DOHH2 (cell line): ENCODE results near the gene CMSS1.

Experiments
- H3F3A ChIP-seq: fragments of 200-600 bp; sonication (generic), shearing (Covaris generic); 2 replicates; pipeline ENCODE4 v1.6.0; 2016; ENCODE audit warnings: antibody characterized with exemption, mild to moderate bottlenecking; ENCODE audit not compliant: control insufficient read depth, insufficient read depth
- H3K27ac ChIP-seq: fragments of 200-600 bp; sonication (generic); 2 replicates; pipeline ENCODE4 v1.5.1; 2014; ENCODE audit warnings: low read depth, mild to moderate bottlenecking, low read length, moderate library complexity
- H3K27me3 ChIP-seq: fragments of 200-600 bp; sonication (generic); 2 replicates; pipeline ENCODE4 v1.6.1; 2014; ENCODE audit warnings: mild to moderate bottlenecking, low read length, mixed read lengths; ENCODE audit not compliant: control insufficient read depth
- H3K36me3 ChIP-seq: fragments of 200-600 bp; sonication (generic); 2 replicates; pipeline ENCODE4 v1.6.1; 2014; ENCODE audit warnings: mild to moderate bottlenecking, low read length, moderate library complexity, mixed read lengths; ENCODE audit not compliant: control insufficient read depth
- H3K4me1 ChIP-seq: fragments of 200-600 bp; sonication (generic); 2 replicates; pipeline ENCODE4 v1.6.1; 2014; ENCODE audit warnings: mild to moderate bottlenecking, low read length, mixed read lengths; ENCODE audit not compliant: control insufficient read depth
- H3K4me2 ChIP-seq: fragments of 200-600 bp; sonication (generic); 2 replicates; pipeline ENCODE4 v1.6.0; 2014; ENCODE audit warnings: mild to moderate bottlenecking, low read length, moderate library complexity
- H3K4me3 ChIP-seq: fragments of 200-600 bp; sonication (generic); 2 replicates; pipeline ENCODE4 v1.5.1; 2014; ENCODE audit warnings: mild to moderate bottlenecking, low read length, mixed read lengths
- H3K79me2 ChIP-seq: fragments of 200-600 bp; sonication (generic); 2 replicates; pipeline ENCODE4 v1.6.1; 2014; ENCODE audit warnings: mild to moderate bottlenecking, low read length, mixed read lengths; ENCODE audit not compliant: control insufficient read depth
- H3K9me2 ChIP-seq: fragments of 200-600 bp; sonication (generic); replicated peaks from 2 replicates; pipeline ENCODE4 v1.6.1; 2014; ENCODE audit warnings: mild to moderate bottlenecking, low read length, mixed read lengths; ENCODE audit not compliant: control insufficient read depth
- H3K9me3 ChIP-seq: fragments of 200-600 bp; sonication (generic); 2 replicates; pipeline ENCODE4 v1.6.1; 2014; ENCODE audit warnings: antibody characterized with exemption, low read length, mixed read lengths; ENCODE audit not compliant: control insufficient read depth, insufficient read depth
- H4K20me1 ChIP-seq: fragments of 200-600 bp; sonication (generic); 2 replicates; pipeline ENCODE4 v1.6.0; 2014; ENCODE audit warnings: low read depth, mild to moderate bottlenecking, antibody characterized with exemption, low read length, moderate library complexity; ENCODE audit not compliant: control insufficient read depth, insufficient read depth
- CTCF ChIP-seq: fragments of 200-600 bp; sonication (generic); IDR thresholded peaks from one replicate; pipeline ENCODE4 v1.5.1; 2014; ENCODE audit warnings: antibody characterized with exemption, mild to moderate bottlenecking, low read depth, low read length; ENCODE audit not compliant: poor library complexity, severe bottlenecking
- EZH2phosphoT487 ChIP-seq: fragments of 200-600 bp; sonication (generic); IDR thresholded peaks from 2 replicates; pipeline ENCODE4 v1.6.1; 2017; ENCODE audit warnings: borderline replicate concordance, mild to moderate bottlenecking, antibody characterized with exemption, low read length, moderate library complexity, mixed read lengths

The CMSS1 gene

DNA sequence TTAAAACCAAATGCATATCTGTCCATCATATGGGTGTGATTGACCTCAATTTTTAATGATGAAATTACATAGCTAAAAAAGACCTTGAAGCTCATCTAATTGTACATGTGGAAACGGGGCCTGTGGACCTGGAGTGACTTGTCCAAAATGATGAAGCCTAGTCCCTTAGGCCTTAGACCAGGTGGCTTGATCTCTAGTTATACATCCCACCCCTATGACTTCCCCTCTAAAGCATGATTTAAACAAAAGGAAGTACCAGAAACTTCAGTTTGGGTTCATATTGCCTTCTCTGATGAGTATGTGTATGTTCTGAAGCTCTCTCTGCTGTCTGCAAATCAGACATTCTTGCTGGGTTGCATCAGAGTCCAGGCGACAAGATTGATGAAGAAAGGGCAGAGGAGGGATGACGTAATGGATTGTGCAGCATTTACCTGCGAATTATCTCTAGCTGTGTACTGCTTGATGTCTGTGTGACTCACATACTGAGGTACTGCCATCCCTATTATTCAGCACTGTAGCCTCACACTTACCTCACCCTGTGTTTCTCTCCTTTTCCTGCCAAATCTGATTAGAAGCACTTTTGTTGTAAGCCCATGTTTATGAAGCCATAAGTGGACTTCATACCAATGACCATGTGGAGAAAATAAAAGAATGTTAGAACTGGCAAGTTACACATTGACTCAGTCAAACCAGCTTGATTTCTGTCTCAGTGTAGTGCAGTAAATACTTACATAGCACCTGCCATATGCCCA is 185.1 kb downstream of the CMSS1 start:
- H3K27ac ChIP-seq = no peak overlapping the region
- no peaks in the 10 kb centered on the region for H3F3A ChIP-seq
- peaks cover 8% of the 10 kb centered on the region; the same call in 1 of the 2 replicates for H3K79me2 ChIP-seq
- no peaks in the 10 kb centered on the region for H3K9me3 ChIP-seq
- H3K4me3 ChIP-seq = no peak overlapping the region
- no peak overlapping the region for H3K4me2 ChIP-seq
- no peaks in the 10 kb centered on the region for H3K4me1 ChIP-seq
- no peaks in the 10 kb centered on the region for H3K27me3 ChIP-seq
- H3K9me2 ChIP-seq = no peaks in the 10 kb centered on the region
- TF ChIP-seq CTCF (no peak), EZH2phosphoT487 (no peak)
- H4K20me1 ChIP-seq = 0 out of 2 replicates have a peak, but pooled peaks cover 3% of the 10 kb centered on the region
- H3K36me3 ChIP-seq = no peaks in the 10 kb centered on the region

GRCh38 chr3:100003609-100004503 is 186.2 kb downstream of the CMSS1 start:
- TF ChIP-seq EZH2phosphoT487 = no peak
- TF ChIP-seq CTCF = no peak
- no peaks in the 10 kb centered on the region for H3K27me3 ChIP-seq
- H3K79me2 ChIP-seq = peaks cover 8% of the 10 kb centered on the region; the same call in 1 of the 2 replicates
- H4K20me1 ChIP-seq = 0 out of 2 replicates have a peak, but pooled peaks cover 3% of the 10 kb centered on the region
- no peaks in the 10 kb centered on the region for H3K4me1 ChIP-seq
- H3K4me2 ChIP-seq = no peak overlapping the region
- no peak overlapping the region for H3K27ac ChIP-seq
- no peaks in the 10 kb centered on the region for H3F3A ChIP-seq
- no peaks in the 10 kb centered on the region for H3K36me3 ChIP-seq
- no peaks in the 10 kb centered on the region for H3K9me2 ChIP-seq
- no peaks in the 10 kb centered on the region for H3K9me3 ChIP-seq
- H3K4me3 ChIP-seq = no peak overlapping the region

- H3F3A ChIP-seq = no peaks in the 10 kb centered on the region
- no peak overlapping the region for H3K4me2 ChIP-seq
- no peaks in the 10 kb centered on the region for H3K4me1 ChIP-seq
- TF ChIP-seq CTCF (no peak), EZH2phosphoT487 (no peak)
- no peak overlapping the region for H3K27ac ChIP-seq
- H3K4me3 ChIP-seq = no peak overlapping the region
- no peaks in the 10 kb centered on the region for H3K27me3 ChIP-seq
- 0 out of 2 replicates have a peak, but pooled peaks cover 3% of the 10 kb centered on the region for H4K20me1 ChIP-seq
- peaks cover 5% of the 10 kb centered on the region; the same call in 1 of the 2 replicates for H3K79me2 ChIP-seq
- H3K36me3 ChIP-seq = no peaks in the 10 kb centered on the region
- no peaks in the 10 kb centered on the region for H3K9me2 ChIP-seq
- H3K9me3 ChIP-seq = no peaks in the 10 kb centered on the region
These were observed 187.3 kb downstream of the CMSS1 start for GRCh38 chr3:100004931-100005330.
